Activated CD4-positive, CD25-positive, alpha-beta regulatory T cell treated with anti-CD3 and anti-CD28 coated beads, Interleukin-2, amount 50 U/mL, for 72 hours (primary cell): ENCODE measurements around the gene ZNF800.
"Not testable (repeated sequence)": the region's sequence is repeated elsewhere in the genome, so short reads cannot be mapped to it uniquely, and the experiment has no call there.

Experiments
- DNase-seq: peaks from one replicate; pipeline ENCODE4 v3.0.0; 2021

Gene ZNF800

DNA sequence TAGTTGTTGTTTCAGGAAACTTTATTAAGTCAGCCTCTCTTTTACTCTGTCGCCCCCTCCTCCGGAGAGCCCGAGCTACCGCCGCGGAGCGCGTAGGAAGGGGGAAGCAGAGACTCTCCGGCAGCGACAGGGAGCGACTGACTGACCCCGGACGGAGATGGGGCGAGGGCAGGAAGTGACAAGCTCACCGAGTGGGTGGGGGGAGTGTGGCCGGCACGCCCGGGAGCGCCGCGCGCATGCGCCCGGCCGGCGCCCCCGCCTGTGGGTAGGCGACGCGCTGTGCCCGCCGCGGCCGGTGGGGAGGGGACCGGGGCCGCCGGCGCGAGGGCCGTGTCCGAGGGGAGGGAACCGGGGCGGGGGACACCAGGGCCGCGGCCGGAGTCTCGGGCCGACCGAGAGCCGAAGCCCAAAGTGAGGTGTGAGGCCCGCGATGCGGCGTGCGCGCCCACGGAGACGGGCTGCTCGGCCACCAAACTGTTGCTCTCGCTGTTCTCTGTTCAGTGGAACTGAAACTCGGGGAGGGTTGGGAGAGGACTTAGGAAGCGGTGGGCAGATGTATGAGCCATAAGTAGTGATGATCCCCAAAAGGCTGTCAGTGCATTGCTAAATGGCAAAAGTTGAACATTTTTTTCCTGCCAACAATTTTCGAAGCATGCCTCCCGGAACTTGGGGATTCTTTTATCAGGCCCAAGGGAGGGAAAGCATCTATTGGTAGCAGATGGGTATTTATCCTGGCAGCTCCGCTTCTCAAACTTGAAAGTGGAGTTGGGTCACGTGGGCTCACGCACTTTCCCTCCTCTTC lies at the start of gene ZNF800:
TSS of gene ZNF800 (minus strand) at position 143 of the 802 bp plus-strand sequence. CDS start 1,151 bp downstream, outside the sequence.
- peak; percentile 88 for DNase-seq

DNA sequence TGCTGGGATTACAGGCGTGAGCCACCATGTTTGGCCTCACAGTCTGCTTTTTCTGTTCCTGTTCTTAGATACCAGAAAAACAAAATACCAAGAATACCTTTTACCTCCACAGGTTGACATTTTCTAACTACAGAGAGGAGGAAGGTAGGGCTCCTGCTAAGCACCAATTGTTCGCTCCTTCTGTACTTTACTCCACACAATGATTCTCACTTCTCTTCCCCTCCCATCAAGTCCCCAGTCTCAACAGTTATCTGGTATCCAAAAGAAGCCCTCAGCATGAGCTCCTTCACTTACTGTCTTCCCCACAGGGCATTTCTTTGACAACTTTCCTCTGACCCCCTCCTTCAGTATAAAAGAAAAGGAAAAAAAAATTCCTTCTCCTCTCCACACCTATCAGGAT lies 47.7 kb upstream of the ZNF800 start:
- DNase-seq = no peak

DNA sequence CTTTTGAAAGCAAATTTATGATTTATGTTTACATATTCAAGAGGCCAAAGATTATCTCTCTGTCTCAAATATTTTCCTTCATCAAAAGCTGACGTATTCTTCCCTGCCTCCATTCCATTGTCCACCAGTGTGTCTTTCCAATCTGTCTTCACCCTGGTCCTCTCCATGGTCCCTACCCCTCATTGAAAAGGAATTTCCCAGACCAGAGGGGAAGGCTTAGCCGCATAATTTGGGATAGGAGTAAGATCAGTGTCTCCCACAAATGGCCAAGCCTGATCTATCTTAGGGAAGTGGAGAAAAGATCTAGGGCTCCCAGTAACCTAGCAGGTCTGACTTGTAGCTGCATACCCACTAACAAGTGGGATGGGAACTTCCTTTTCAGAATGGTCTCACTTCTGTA lies 46.3 kb upstream of the ZNF800 start:
- no peak for DNase-seq

GRCh38 chr7:127437837-127438236 lies 45.3 kb upstream of the ZNF800 start:
- no peak for DNase-seq

DNA sequence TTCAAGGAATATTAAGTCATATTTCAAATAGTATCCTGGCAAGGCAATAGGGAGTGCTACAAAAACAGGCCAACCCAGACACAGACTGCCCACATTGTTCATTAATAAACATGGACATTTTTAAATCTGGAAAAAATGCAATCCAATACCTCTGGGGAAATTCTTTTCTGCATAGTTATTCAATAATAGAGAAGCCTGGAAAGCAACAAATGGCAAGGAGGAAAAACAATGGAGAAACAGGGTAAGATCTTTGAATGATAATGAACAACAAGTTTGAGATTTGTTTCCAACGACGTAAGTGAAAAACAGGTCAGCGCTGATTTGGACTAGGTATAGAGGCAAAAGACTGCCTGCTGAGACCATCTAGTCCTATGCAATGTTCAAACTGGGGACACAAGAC lies 44.7 kb upstream of the ZNF800 start:
- DNase-seq = no peak

DNA sequence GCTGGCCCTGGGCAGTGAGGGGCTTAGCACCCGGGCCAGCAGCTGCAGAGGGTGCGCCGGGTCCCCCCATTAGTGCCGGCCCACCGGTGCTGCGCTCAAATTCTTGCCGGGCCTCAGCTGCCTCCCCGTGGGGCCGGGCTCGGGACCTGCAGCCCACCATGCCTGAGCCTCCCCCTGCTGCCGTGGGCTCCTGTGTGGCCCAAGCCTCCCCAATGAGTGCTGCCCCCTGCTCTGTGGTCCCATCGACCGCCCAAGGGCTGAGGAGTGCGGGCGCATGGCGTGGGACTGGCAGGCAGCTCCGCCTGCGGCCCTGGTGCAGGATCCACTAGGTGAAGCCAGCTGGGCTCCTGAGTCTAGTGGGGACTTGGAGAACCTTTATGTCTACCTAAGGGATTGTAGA lies 36.8 kb upstream of the ZNF800 start:
- DNase-seq = not testable (repeated sequence)

- no peak for DNase-seq
Measured at GRCh38 chr7:127419196-127419595, 26.7 kb upstream of the ZNF800 start.

DNA sequence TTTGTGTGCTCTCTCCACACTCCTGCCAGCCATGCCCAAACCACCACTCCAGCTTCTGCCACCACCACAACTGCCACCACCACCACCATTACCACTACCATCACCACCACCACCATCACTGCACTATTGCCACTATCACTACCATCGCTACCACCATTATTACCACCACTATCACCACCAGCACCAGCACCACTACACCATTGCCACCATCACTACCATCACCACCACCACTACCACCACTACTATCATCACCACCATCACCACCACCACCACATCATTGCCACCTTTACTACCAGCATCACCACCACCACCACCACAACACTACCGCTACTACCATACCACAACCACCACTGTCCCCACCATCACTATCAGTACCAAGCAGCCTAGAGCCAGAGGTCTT lies 26.0 kb upstream of the ZNF800 start:
- DNase-seq = no peak

GRCh38 chr7:127417346-127417745 lies 24.8 kb upstream of the ZNF800 start:
- DNase-seq = no peak

DNA sequence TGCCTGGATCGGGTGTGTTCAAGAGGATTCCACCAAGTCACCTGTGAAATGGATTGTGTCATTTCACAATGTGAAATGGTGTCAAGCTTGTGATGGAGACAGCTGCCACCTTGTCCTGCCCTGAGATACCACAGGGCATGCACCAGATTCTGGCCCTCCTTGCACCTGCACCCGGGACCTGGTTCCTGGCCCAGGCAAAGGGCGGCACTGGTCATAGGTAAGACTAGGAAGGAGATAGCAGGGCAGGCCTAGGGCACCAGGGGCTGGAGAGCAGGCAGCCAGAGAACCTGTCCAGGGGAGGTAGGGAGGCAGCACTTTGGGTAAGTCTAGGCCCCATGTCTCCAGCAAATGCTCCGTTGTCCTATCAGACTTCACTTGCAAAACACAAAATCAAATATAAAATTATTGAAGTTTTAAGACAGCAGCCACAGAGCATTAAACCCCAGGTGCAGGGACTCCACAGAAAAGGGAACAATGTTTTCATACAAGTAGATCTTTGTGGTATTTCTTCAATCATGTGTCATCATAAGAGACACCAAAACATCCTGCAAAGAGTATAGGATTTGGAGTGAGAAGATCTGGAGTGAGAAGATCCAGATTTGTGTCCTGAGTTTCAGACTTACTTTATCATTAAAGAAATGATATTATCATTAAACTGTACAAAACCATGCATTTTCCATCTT lies 22.7 kb upstream of the ZNF800 start:
- DNase-seq = no peak

- no peak for DNase-seq
Measured at GRCh38 chr7:127413962-127414361, 21.5 kb upstream of the ZNF800 start.

- no peak for DNase-seq
Measured at GRCh38 chr7:127413326-127413725, 20.8 kb upstream of the ZNF800 start.

GRCh38 chr7:127411176-127411575 lies 18.7 kb upstream of the ZNF800 start:
- no peak for DNase-seq

GRCh38 chr7:127409629-127410028 lies 17.1 kb upstream of the ZNF800 start:
- DNase-seq = no peak

DNA sequence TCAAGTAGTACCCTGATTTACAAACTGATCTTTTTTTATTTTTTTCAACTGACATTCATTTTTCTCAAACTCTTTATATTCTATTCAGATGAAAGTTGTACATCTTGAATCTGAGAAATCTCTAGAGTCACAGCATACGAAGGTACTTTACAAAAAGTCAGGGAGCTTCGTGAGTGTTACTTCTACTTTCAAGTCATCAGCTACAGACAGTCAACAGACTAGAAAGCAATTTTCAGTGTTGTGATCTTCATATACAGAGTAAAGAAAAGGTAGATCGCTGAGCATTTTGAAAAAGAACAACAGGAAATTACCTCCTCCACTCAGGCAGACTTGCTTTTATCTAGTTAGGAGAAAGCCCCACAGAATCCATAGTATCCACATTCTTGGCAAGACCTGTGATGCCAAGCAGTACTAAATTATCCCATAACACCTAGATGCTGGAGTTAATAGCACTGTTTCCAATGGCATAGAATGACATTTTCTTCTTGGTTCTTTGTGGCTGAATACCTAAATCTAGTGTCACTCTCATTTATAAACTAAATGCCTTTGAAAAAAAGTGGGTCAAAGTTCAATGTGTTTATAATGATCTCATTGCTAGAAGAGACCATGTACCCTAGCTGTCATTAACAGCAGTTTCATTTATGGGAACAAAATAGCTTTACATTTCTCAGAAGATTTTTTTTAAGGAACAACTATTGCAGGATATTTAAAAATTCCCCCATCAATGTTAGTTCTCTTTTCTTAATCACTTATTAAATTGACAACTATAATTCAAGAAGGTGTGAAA lies 12.0 kb upstream of the ZNF800 start:
- DNase-seq = no peak

- DNase-seq = no peak
Measured at GRCh38 chr7:127396184-127396583, 3.7 kb upstream of the ZNF800 start.

DNA sequence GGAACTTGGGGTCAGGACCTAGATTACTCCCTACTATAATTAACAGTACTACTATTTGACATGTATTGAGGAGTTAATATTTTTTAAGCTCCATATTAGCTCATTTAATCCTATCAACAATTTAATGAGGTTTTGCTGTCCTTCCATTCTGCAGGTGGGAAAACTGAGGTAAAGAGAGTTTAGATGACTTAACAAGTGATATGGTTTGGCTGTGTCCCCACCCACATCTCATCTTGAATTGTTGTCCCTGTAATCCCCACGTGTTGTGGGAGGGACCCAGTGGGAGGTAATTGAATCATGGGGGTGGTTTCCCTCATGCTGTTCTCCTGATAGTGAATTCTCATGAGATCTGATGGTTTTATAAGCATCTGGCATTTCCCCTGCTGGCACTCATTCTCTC lies 2.6 kb upstream of the ZNF800 start:
- DNase-seq = not testable (repeated sequence)

GRCh38 chr7:127393368-127394058 lies 1.0 kb upstream of the ZNF800 start:
- DNase-seq = no peak

DNA sequence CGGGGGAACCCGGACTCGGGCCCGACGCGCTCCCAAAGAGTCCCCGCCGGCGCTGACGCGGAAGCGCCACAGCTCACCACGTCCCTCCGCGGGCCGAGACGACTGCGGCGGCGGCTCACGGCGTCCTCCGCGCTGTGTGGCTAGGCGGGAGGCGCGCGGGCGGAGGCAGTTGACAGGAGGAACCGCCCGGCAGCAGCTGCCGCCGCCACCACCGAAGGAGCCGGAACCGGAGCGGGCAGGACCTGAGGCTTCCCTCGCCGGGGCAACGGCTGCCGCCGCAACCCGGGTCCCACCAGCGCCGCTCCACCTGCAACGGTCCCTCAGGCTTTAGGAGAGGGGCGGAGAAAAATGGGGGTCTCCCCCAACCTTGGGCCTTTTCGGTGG lies 334 bp downstream of the ZNF800 start:
- no peak for DNase-seq

DNA sequence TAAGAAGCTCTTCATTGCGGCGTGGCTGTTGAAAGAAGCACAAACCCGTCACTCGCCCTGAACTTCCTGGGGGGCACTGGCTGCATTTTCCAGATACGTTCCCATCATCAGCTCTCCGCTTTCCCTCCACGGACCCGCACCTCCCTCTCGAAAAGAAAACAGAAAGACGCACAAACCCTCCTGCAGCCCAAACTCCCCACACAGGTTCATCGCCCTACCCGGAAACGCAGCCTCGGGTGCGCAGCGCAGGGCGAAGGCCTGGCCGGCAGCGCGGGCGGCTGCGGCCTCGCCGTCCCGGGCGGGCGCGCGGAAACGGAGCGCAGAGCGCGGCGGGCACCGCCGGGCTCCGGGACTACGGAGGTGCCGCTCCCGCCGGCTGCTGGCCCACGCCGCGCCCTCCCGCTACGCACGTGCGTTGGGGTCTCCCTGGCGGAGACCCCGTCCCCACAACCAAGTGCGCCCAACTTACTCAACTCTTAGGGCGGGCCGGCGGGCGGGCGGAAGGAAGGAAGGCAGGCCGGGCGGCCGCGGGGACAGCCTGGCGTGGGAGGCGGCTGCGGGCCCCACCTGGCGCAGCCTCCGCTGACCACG lies 822 bp downstream of the ZNF800 start:
- peak; percentile 71 for DNase-seq

- no peak for DNase-seq
Measured at GRCh38 chr7:127390817-127391590, 1.5 kb downstream of the ZNF800 start.
